Naive thymus-derived CD4-positive, alpha-beta T cell (primary cell): ENCODE measurements around the gene CTAGE15. TPM values are rescaled to one million over a fixed set of nuclear protein-coding genes. Genes with fewer than 3 reads are reported as not detected.
"Not testable (repeated sequence)": the region's sequence is repeated elsewhere in the genome, so short reads cannot be mapped to it uniquely, and the experiment has no call there.

Source experiments
- ATAC-seq: fragments of 150-1000 bp; cut with Tn5 transposase; 2 replicates; pipeline ENCODE4 v1.10.0; 2021; ENCODE audit warnings: mild to moderate bottlenecking, moderate library complexity
- CTCF ChIA-PET: fragments of 350-600 bp; sonication (Branson Sonifier 250); formaldehyde crosslinking; loops from one replicate; lab custom pipeline; 2021; ENCODE audit warnings: antibody characterized with exemption; lab: Charles Lee
- POLR2A ChIA-PET: fragments of 350-600 bp; sonication (Branson Sonifier 250); formaldehyde crosslinking; loops from one replicate; lab custom pipeline; 2021; ENCODE audit warnings: antibody characterized with exemption, inconsistent platforms; lab: Charles Lee
- DNase-seq, 9 donors: peaks; one replicate each; pipeline versions ENCODE4 v3.0.0 to v3.0.0-alpha.2; 2020 to 2022; ENCODE audit warnings: mixed read lengths in 1 of 9
- H3K27ac ChIP-seq: one replicate; pipeline ENCODE4 v1.7.0; 2013; ENCODE audit warnings: mild to moderate bottlenecking, low read depth, low read length, moderate library complexity
- H3K27me3 ChIP-seq, 2 donors: one replicate each; pipeline ENCODE4 v1.7.0; 2013; ENCODE audit warnings: low read length in 2 of 2, mild to moderate bottlenecking in 2 of 2, moderate library complexity in 2 of 2; ENCODE audit not compliant: control insufficient read depth in 2 of 2, insufficient read depth in 2 of 2
- H3K36me3 ChIP-seq, 3 experiments: 1 replicate in 2 of 3; 2 replicates in 1 of 3; pipeline ENCODE4 v1.7.0; 2013; ENCODE audit warnings: low read length in 3 of 3, mild to moderate bottlenecking in 3 of 3, moderate library complexity in 1 of 3; ENCODE audit not compliant: insufficient read depth in 3 of 3, control insufficient read depth in 2 of 3
- H3K4me1 ChIP-seq, 2 donors: one replicate each; pipeline ENCODE4 v1.7.0; 2013; ENCODE audit warnings: low read length in 2 of 2, mild to moderate bottlenecking in 2 of 2, moderate library complexity in 1 of 2; ENCODE audit not compliant: control insufficient read depth in 2 of 2, insufficient read depth in 2 of 2
- H3K4me3 ChIP-seq: 2 replicates; pipeline ENCODE4 v1.7.0; 2013; ENCODE audit warnings: mild to moderate bottlenecking, low read length
- H3K9me3 ChIP-seq, 3 experiments: 1 replicate in 2 of 3; 2 replicates in 1 of 3; pipeline ENCODE4 v1.7.0; 2013; ENCODE audit warnings: low read length in 3 of 3; ENCODE audit not compliant: control insufficient read depth in 2 of 3
- H3K27ac Mint-ChIP-seq, 9 donors: one replicate each; pipeline ENCODE4 v1.8.0; 2020 to 2022; ENCODE audit warnings: mixed read lengths in 9 of 9, mild to moderate bottlenecking in 8 of 9, moderate library complexity in 5 of 9, inconsistent platforms in 2 of 9
- H3K27me3 Mint-ChIP-seq, 5 donors: one replicate each; pipeline ENCODE4 v1.8.0; 2021 to 2022; ENCODE audit warnings: mixed read lengths in 5 of 5, mild to moderate bottlenecking in 1 of 5
- H3K36me3 Mint-ChIP-seq, 5 donors: one replicate each; pipeline ENCODE4 v1.8.0; 2020 to 2022; ENCODE audit warnings: mixed read lengths in 5 of 5, mild to moderate bottlenecking in 3 of 5, inconsistent platforms in 1 of 5
- H3K4me1 Mint-ChIP-seq, 7 donors: one replicate each; pipeline ENCODE4 v1.8.0; 2020 to 2022; ENCODE audit warnings: mixed read lengths in 7 of 7, mild to moderate bottlenecking in 3 of 7, inconsistent platforms in 1 of 7
- H3K4me3 Mint-ChIP-seq, 10 donors: one replicate each; pipeline ENCODE4 v1.8.0; 2020 to 2022; ENCODE audit warnings: mild to moderate bottlenecking in 10 of 10, mixed read lengths in 10 of 10, moderate library complexity in 6 of 10, inconsistent platforms in 2 of 10
- H3K9me3 Mint-ChIP-seq, 11 donors: one replicate each; pipeline ENCODE4 v1.8.0; 2020 to 2022; ENCODE audit warnings: mixed read lengths in 11 of 11, mild to moderate bottlenecking in 4 of 11, inconsistent platforms in 1 of 11, moderate library complexity in 1 of 11
- intact Hi-C, 2 donors: fragments of 100-400 bp; cut with micrococcal nuclease; formaldehyde crosslinking; loops; one replicate each; pipeline ENCODE4 v1.15.1; 2023
- polyA plus RNA-seq, 2 donors: library from polyadenylated mRNA; unstranded; fragments of 300-500 nt; fragmentation: Illumina TruSeq; gene quantifications; one replicate each; pipeline ENCODE4 v1.2.3, GENCODE V29; 2021
- total RNA-seq, 6 experiments: library from RNA in 5 of 6; stranded (reverse) in 5 of 6; gene quantifications; 1 replicate in 5 of 6; 2 replicates in 1 of 6; pipeline ENCODE4 v1.2.3 and lab custom pipeline; 2021 to 2026

The CTAGE15 gene, protein sequence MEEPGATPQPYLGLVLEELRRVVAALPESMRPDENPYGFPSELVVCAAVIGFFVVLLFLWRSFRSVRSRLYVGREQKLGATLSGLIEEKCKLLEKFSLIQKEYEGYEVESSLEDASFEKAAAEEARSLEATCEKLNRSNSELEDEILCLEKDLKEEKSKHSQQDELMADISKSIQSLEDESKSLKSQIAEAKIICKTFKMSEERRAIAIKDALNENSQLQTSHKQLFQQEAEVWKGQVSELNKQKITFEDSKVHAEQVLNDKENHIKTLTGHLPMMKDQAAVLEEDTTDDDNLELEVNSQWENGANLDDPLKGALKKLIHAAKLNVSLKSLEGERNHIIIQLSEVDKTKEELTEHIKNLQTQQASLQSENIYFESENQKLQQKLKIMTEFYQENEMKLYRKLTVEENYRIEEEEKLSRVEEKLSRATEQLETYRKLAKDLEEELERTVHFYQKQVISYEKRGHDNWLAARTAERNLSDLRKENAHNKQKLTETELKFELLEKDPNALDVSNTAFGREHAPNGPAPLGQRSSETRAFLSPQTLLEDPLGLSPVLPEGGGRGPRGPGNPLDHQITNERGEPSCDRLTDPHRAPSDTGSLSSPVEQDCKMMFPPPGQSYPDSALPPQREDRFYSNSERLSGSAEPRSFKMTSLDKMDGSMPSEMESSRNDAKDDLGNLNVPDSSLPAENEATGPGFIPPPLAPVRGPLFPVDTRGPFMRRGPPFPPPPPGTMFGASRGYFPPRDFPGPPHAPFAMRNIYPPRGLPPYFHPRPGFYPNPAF
- total RNA-seq (1 to 10 TPM in 1 of 5 experiments, not detected in 4; 3.4 TPM), polyA plus RNA-seq (under 1 TPM in 1 of 2 donors, not detected in 1; 0.14 TPM), total RNA-seq (lab: John Stamatoyannopoulos, UW) (not detected)

DNA sequence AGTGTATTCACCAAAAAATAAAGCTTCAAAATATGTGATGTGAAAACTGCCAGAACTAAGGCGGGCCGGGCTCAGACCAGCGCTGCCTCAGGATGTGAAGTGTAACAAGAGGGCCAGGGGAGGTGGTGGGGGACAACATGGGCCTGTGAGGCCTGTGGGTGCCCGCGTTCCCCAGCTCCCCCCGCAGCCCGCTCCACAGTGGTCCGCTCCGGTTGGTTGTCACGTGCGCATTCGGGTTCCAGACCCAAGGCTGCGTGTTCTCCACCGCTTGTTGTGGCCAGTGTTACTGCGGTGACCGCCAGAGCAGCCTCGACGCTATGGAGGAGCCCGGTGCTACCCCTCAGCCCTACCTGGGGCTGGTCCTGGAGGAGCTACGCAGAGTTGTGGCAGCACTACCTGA is at the start of gene CTAGE15:
CTAGE15 (plus strand) TSS at position 301 of the 400 bp plus-strand sequence; CDS start at position 318, 17 bp downstream.
- H3K9me3 Mint-ChIP-seq, H3K9me3 ChIP-seq, intact Hi-C loops, H3K4me1 ChIP-seq, CTCF ChIA-PET, H3K27ac ChIP-seq, H3K4me3 ChIP-seq, H3K27me3 ChIP-seq, DNase-seq, POLR2A ChIA-PET, H3K36me3 ChIP-seq, ATAC-seq, H3K4me3 Mint-ChIP-seq, H3K27me3 Mint-ChIP-seq, H3K27ac Mint-ChIP-seq, H3K36me3 Mint-ChIP-seq, H3K4me1 Mint-ChIP-seq: not testable (repeated sequence)

GRCh38 chr7:143522309-143522916 is 49.2 kb upstream of the CTAGE15 start:
- H3K4me3 ChIP-seq, ATAC-seq, POLR2A ChIA-PET, H3K27me3 Mint-ChIP-seq, H3K4me3 Mint-ChIP-seq, H3K27ac ChIP-seq, H3K27me3 ChIP-seq, H3K9me3 ChIP-seq, H3K4me1 ChIP-seq, DNase-seq, H3K9me3 Mint-ChIP-seq, CTCF ChIA-PET, H3K4me1 Mint-ChIP-seq, intact Hi-C loops, H3K27ac Mint-ChIP-seq: not testable (repeated sequence)
- H3K36me3 Mint-ChIP-seq, result peaks cover 0 to 32% (median 20%) of the 10 kb centered on the region in 5 donors
- peaks cover 0 to 17% (median 0%) of the 10 kb centered on the region in 3 experiments for H3K36me3 ChIP-seq

GRCh38 chr7:143531169-143531926 is 40.3 kb upstream of the CTAGE15 start:
- POLR2A ChIA-PET, DNase-seq, H3K27ac Mint-ChIP-seq, H3K9me3 ChIP-seq, H3K36me3 Mint-ChIP-seq, H3K9me3 Mint-ChIP-seq, H3K4me3 ChIP-seq, H3K4me1 Mint-ChIP-seq, H3K27me3 ChIP-seq, H3K4me3 Mint-ChIP-seq, CTCF ChIA-PET, H3K27me3 Mint-ChIP-seq, H3K36me3 ChIP-seq, H3K4me1 ChIP-seq, H3K27ac ChIP-seq, ATAC-seq, intact Hi-C loops: not testable (repeated sequence)

- H3K27me3 Mint-ChIP-seq, DNase-seq, H3K4me3 ChIP-seq, H3K4me1 ChIP-seq, H3K9me3 Mint-ChIP-seq, H3K27ac ChIP-seq, ATAC-seq, H3K4me1 Mint-ChIP-seq, intact Hi-C loops, CTCF ChIA-PET, H3K27me3 ChIP-seq, H3K27ac Mint-ChIP-seq, H3K9me3 ChIP-seq, H3K4me3 Mint-ChIP-seq, H3K36me3 Mint-ChIP-seq, H3K36me3 ChIP-seq, POLR2A ChIA-PET: not testable (repeated sequence)
These were observed 39.7 kb upstream of the CTAGE15 start for GRCh38 chr7:143531932-143532331.

DNA sequence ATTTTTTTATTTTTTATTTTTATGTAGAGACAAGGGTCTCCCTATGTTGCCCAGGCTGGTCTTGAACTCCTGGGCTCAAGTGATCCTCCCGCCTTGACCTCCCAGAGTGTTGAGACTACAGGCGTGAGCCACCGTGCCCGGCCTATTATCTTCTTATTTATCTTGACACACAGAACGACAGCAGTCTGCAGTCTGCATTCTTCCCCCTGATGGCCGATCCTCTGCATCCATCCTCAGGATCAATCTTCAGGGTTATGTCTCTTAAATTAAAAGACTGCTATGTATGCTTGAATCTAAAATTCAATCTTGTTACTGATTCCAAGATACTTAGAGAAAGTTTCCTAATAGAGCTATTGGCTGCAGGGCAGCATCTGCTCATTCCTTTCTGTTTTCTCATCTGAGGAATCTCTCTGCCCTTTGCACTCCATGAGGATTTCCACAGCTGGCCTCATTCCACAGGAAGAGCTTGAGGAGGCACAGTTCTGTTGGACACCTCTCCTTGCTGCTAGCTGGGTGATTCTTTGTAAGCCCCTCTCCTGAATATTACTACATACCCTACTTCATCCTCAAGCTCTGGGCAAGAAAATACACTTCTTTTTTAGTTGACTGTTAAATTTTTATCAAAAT is 38.3 kb upstream of the CTAGE15 start:
- H3K4me1 ChIP-seq, DNase-seq, H3K36me3 ChIP-seq, H3K4me1 Mint-ChIP-seq, H3K36me3 Mint-ChIP-seq, H3K9me3 Mint-ChIP-seq, H3K27ac ChIP-seq, H3K4me3 ChIP-seq, H3K27me3 ChIP-seq, H3K9me3 ChIP-seq, H3K4me3 Mint-ChIP-seq, intact Hi-C loops, H3K27ac Mint-ChIP-seq, H3K27me3 Mint-ChIP-seq, CTCF ChIA-PET, ATAC-seq, POLR2A ChIA-PET: not testable (repeated sequence)

GRCh38 chr7:143536443-143536842 is 35.2 kb upstream of the CTAGE15 start:
- ATAC-seq, H3K9me3 Mint-ChIP-seq, H3K27ac ChIP-seq, CTCF ChIA-PET, H3K4me3 Mint-ChIP-seq, H3K9me3 ChIP-seq, H3K4me3 ChIP-seq, POLR2A ChIA-PET, DNase-seq, intact Hi-C loops, H3K4me1 Mint-ChIP-seq, H3K27ac Mint-ChIP-seq, H3K4me1 ChIP-seq, H3K27me3 Mint-ChIP-seq, H3K36me3 Mint-ChIP-seq, H3K36me3 ChIP-seq, H3K27me3 ChIP-seq: not testable (repeated sequence)
